Kidney (tissue), 14 donors: Measurements from ENCODE around the gene ICOSLG. TPM values are rescaled to one million over a fixed set of nuclear protein-coding genes. Genes with fewer than 3 reads are reported as not detected.
"Not testable (repeated sequence)": the region's sequence is repeated elsewhere in the genome, so short reads cannot be mapped to it uniquely, and the experiment has no call there.

ENCODE experiments used
- DNase-seq, 5 donors: peaks; one replicate each; pipeline ENCODE4 v3.0.0-alpha.2; 2013 to 2020
- FAIRE-seq: peaks from 2 replicates; lab custom pipeline; 2012; peaks lifted over from hg19 to GRCh38; lab: Jason Lieb, UNC
- H3K27ac ChIP-seq, 2 donors: one replicate each; pipeline ENCODE4 v1.7.0; 2013; ENCODE audit warnings: low read depth in 2 of 2, low read length in 2 of 2, inconsistent platforms in 1 of 2
- H3K27me3 ChIP-seq: one replicate; pipeline ENCODE4 v1.7.1; 2013; ENCODE audit warnings: low read length, inconsistent platforms; ENCODE audit not compliant: control insufficient read depth, insufficient read depth
- H3K36me3 ChIP-seq, 3 donors: one replicate each; pipeline versions ENCODE4 v1.7.0 to v1.7.1; 2013; ENCODE audit warnings: low read length in 3 of 3, control low read depth in 1 of 3, inconsistent platforms in 1 of 3; ENCODE audit not compliant: insufficient read depth in 3 of 3, control insufficient read depth in 2 of 3
- H3K4me1 ChIP-seq, 3 donors: one replicate each; pipeline versions ENCODE4 v1.7.0 to v1.7.1; 2013; ENCODE audit warnings: low read length in 3 of 3, inconsistent platforms in 1 of 3, low read depth in 1 of 3; ENCODE audit not compliant: control insufficient read depth in 2 of 3, insufficient read depth in 2 of 3
- H3K4me3 ChIP-seq, 3 donors: one replicate each; pipeline versions ENCODE4 v1.7.0 to v1.8.1; 2013; ENCODE audit warnings: low read length in 3 of 3, control low read depth in 1 of 3, inconsistent platforms in 1 of 3
- H3K9ac ChIP-seq, 3 donors: one replicate each; pipeline versions ENCODE4 v1.7.0 to v1.7.1; 2013; ENCODE audit warnings: low read length in 3 of 3, control low read depth in 1 of 3, inconsistent platforms in 1 of 3
- H3K9me3 ChIP-seq, 3 donors: one replicate each; pipeline versions ENCODE4 v1.7.0 to v1.7.1; 2013; ENCODE audit warnings: low read length in 3 of 3, control low read depth in 1 of 3, inconsistent platforms in 1 of 3; ENCODE audit not compliant: control insufficient read depth in 2 of 3, insufficient read depth in 1 of 3
- intact Hi-C: fragments of 100-400 bp; cut with DNase I; formaldehyde crosslinking; loops from one replicate; pipeline ENCODE4 v1.11.1; 2022
- polyA plus RNA-seq: library from polyadenylated mRNA; stranded (reverse); fragments of 350-450 nt; fragmentation: Illumina TruSeq; extraction: RNeasy Lipid Tissue Mini Kit (QIAGEN cat#74804); gene quantifications from one replicate; pipeline ENCODE4 v1.2.3, GENCODE V29; 2014; ENCODE audit warnings: low read depth, low replicate concordance; ENCODE audit not compliant: insufficient read depth
- total RNA-seq: library from RNA; stranded (reverse); fragmentation: NEBNext Ultra II Directional; extraction: Animal tissue kit (Norgen Biotek cat#: 25700); gene quantifications from one replicate; pipeline ENCODE4 v1.2.1, GENCODE V29; 2021
- TF ChIP-seq, protein P1 (sequence below): IDR thresholded peaks from 3 replicates; pipeline ENCODE4 v1.5.1; 2012; ENCODE audit warnings: mild to moderate bottlenecking, moderate library complexity, borderline replicate concordance; ENCODE audit not compliant: insufficient read depth; ENCODE audit errors: extremely low read depth
- donor health status: control.
- donor health status: control.
- donor health status: control.
- donor health status: control.
- donor health status: control.
- donor health status: DM: yes; HTN: yes; CAD: no.
- donor health status: Normal renal cell carcinoma (clear cell type).

Gene ICOSLG
- total and polyA plus RNA-seq, 2 donors from 2014 or later = 3.0 to 10.2 TPM

- H3K4me1 ChIP-seq = no peaks in the 10 kb centered on the region
- H3K4me3 ChIP-seq = no peak overlapping the region
- peaks cover 0 to 3% (median 0%) of the 10 kb centered on the region in 3 donors for H3K9me3 ChIP-seq
- no peak for FAIRE-seq
- no peak overlapping the region for H3K9ac ChIP-seq
- TF ChIP-seq, protein P1, sequence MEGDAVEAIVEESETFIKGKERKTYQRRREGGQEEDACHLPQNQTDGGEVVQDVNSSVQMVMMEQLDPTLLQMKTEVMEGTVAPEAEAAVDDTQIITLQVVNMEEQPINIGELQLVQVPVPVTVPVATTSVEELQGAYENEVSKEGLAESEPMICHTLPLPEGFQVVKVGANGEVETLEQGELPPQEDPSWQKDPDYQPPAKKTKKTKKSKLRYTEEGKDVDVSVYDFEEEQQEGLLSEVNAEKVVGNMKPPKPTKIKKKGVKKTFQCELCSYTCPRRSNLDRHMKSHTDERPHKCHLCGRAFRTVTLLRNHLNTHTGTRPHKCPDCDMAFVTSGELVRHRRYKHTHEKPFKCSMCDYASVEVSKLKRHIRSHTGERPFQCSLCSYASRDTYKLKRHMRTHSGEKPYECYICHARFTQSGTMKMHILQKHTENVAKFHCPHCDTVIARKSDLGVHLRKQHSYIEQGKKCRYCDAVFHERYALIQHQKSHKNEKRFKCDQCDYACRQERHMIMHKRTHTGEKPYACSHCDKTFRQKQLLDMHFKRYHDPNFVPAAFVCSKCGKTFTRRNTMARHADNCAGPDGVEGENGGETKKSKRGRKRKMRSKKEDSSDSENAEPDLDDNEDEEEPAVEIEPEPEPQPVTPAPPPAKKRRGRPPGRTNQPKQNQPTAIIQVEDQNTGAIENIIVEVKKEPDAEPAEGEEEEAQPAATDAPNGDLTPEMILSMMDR = no peak
- peak in 1 of 5 donors; percentile 66 for DNase-seq
- no peaks in the 10 kb centered on the region for H3K36me3 ChIP-seq
- H3K27me3 ChIP-seq = no peaks in the 10 kb centered on the region
- intact Hi-C loops = no loop called here
- no peak overlapping the region for H3K27ac ChIP-seq
These were observed 17.4 kb upstream of the ICOSLG start for GRCh38 chr21:44258056-44258725.

DNA sequence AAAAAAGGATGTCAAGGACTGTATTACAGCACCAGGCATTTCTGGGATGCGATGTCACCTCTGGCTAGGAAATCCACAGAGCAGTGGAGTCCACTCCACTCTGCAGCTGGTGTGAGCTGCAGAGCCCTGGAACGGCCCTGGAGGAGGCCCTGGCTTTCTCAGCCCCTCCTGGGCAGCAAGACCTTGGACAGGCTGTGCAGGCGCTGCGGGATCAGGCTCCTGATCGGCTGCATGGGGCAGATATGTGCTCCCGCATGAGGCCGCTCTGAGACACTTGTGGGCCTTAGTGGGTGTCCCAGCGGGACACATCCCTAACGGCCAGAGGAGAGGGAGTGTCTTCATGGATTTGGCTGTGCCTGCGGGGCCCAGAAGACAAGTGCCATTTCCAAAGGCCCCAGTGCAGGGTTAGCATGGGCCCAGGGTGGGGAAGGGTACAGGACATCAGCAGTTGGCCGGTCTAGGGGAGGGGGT is 14.8 kb upstream of the ICOSLG start:
- H3K36me3 ChIP-seq = no peaks in the 10 kb centered on the region
- no peak overlapping the region for H3K27ac ChIP-seq
- H3K9ac ChIP-seq = no peak overlapping the region
- H3K9me3 ChIP-seq = peaks cover 0 to 3% (median 0%) of the 10 kb centered on the region in 3 donors
- DNase-seq = peak in 1 of 5 donors; percentile 53
- TF ChIP-seq, protein P1 = no peak
- FAIRE-seq = no peak
- H3K4me1 ChIP-seq = no peaks in the 10 kb centered on the region
- H3K27me3 ChIP-seq = no peaks in the 10 kb centered on the region
- intact Hi-C loops = no loop called here
- H3K4me3 ChIP-seq = no peak overlapping the region

GRCh38 chr21:44253832-44254710 is 13.3 kb upstream of the ICOSLG start:
- H3K4me1 ChIP-seq = no peaks in the 10 kb centered on the region
- TF ChIP-seq, protein P1 = no peak
- no peak overlapping the region for H3K4me3 ChIP-seq
- no peaks in the 10 kb centered on the region for H3K36me3 ChIP-seq
- H3K9ac ChIP-seq = no peak overlapping the region
- no peaks in the 10 kb centered on the region for H3K27me3 ChIP-seq
- peak in 2 of 5 donors; percentile 46 to 76 for DNase-seq
- intact Hi-C loops = no loop called here
- no peak for FAIRE-seq
- H3K27ac ChIP-seq = no peak overlapping the region
- H3K9me3 ChIP-seq = no peaks in the 10 kb centered on the region

GRCh38 chr21:44249204-44250037 is 8.7 kb upstream of the ICOSLG start:
- H3K4me1 ChIP-seq, H3K27me3 ChIP-seq, intact Hi-C loops, H3K9me3 ChIP-seq, H3K4me3 ChIP-seq, H3K27ac ChIP-seq, H3K9ac ChIP-seq, FAIRE-seq, H3K36me3 ChIP-seq, DNase-seq: not testable (repeated sequence)

GRCh38 chr21:44247904-44248303 is 7.2 kb upstream of the ICOSLG start:
- intact Hi-C loops, H3K4me1 ChIP-seq, DNase-seq, H3K4me3 ChIP-seq, H3K9ac ChIP-seq, H3K27ac ChIP-seq, FAIRE-seq, H3K36me3 ChIP-seq, H3K9me3 ChIP-seq, H3K27me3 ChIP-seq: not testable (repeated sequence)
